ENCODE measurements around the gene SKA3.

DNA sequence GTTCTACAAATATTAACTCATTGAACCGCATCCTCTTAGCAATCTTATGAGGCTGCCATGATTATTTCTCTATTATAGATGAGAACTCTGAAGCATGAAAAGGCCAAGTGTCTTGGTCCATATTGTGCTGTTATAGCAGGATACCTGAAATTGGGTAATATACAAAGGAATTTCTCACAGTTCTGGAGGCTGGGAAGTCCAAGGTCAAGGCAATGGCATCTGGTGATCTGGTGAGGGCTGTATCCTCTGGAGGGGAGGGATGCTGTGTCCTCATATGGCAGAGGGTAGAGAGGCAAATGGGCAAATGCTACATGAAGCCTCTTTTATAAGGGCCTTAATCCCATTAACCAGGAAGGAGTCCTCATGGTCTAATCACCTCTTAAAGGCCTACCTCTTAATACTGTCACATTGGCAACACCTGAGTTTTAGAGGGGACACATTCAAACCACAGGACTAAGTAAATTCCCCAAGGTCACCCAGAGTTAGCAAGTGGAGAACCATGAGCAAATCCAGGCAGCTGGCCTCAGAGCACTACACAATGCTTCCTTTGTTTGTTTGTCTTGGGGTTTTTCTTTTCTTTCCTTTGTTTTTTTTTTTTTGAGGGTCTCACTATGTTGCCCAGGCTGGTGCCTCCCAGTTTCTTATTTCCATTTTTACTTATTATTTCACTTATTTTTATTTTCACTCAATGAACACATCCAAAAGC lies 59.1 kb downstream of the SKA3 start:
- TF ChIP-seq POLR2A (IDR thresholded peaks at IDR 0.05) = no peak
- TF ChIP-seq, protein P1, sequence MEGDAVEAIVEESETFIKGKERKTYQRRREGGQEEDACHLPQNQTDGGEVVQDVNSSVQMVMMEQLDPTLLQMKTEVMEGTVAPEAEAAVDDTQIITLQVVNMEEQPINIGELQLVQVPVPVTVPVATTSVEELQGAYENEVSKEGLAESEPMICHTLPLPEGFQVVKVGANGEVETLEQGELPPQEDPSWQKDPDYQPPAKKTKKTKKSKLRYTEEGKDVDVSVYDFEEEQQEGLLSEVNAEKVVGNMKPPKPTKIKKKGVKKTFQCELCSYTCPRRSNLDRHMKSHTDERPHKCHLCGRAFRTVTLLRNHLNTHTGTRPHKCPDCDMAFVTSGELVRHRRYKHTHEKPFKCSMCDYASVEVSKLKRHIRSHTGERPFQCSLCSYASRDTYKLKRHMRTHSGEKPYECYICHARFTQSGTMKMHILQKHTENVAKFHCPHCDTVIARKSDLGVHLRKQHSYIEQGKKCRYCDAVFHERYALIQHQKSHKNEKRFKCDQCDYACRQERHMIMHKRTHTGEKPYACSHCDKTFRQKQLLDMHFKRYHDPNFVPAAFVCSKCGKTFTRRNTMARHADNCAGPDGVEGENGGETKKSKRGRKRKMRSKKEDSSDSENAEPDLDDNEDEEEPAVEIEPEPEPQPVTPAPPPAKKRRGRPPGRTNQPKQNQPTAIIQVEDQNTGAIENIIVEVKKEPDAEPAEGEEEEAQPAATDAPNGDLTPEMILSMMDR (IDR thresholded peaks at IDR 0.05 in 4 of 5, conservative IDR thresholded peaks at IDR 0.05 in 1 of 5) = no peak
